A549 (cell line): Measurements from ENCODE around the gene USH1G. TPM values are rescaled to one million over a fixed set of nuclear protein-coding genes. Genes with fewer than 3 reads are reported as not detected.

Experiments
- ATAC-seq, 2 experiments: fragments of 200-7000 bp in 1 of 2; fragments of >200 bp in 1 of 2; cut with Nextera tagmentation in 1 of 2; cut with Tn5 transposase in 1 of 2; 3 replicates each; pipeline versions ENCODE4 v1.8.0 to v1.9.1; 2018 to 2020; ENCODE audit warnings: mild to moderate bottlenecking in 1 of 2, moderate library complexity in 1 of 2
- CTCF ChIA-PET: fragments of 300-600 bp; sonication (Branson Sonifier 250); formaldehyde crosslinking; extraction: SDS; loops from one replicate; lab custom pipeline; 2021; ENCODE audit warnings: antibody characterized with exemption, inconsistent platforms; lab: Yijun Ruan, JAX
- POLR2A ChIA-PET: fragments of 350-600 bp; formaldehyde crosslinking; extraction: SDS; loops from one replicate; lab custom pipeline; 2021; ENCODE audit warnings: antibody characterized with exemption, inconsistent platforms; lab: Yijun Ruan, JAX
- DNase-seq, 2 experiments: peaks; one replicate each; pipeline versions ENCODE4 v3.0.0 to v3.0.0-alpha.2; 2011 to 2016; ENCODE audit warnings: low read depth in 1 of 2, low spot score in 1 of 2
- FAIRE-seq: peaks from 2 replicates; lab custom pipeline; 2011; peaks lifted over from hg19 to GRCh38; lab: Jason Lieb, UNC
- H3K27ac ChIP-seq, 2 experiments: fragments of >200 bp; sonication (Bioruptor Twin); formaldehyde crosslinking; 3 replicates each; pipeline ENCODE4 v1.5.1; 2016 to 2017
- H3K4me1 ChIP-seq: fragments of >200 bp; sonication (Bioruptor Twin); formaldehyde crosslinking; 3 replicates; pipeline ENCODE4 v1.6.1; 2016
- H3K4me2 ChIP-seq: fragments of >200 bp; sonication (Bioruptor Twin); formaldehyde crosslinking; 3 replicates; pipeline ENCODE4 v1.6.1; 2016
- H3K4me3 ChIP-seq: fragments of >200 bp; sonication (Bioruptor Twin); formaldehyde crosslinking; 3 replicates; pipeline ENCODE4 v1.5.1; 2016
- H3K9me3 ChIP-seq: fragments of >200 bp; sonication (Bioruptor Twin); formaldehyde crosslinking; 3 replicates; pipeline ENCODE4 v1.6.1; 2016
- BHLHE40 ChIP-seq: IDR thresholded peaks from 2 replicates; pipeline ENCODE4 v1.6.1; 2012; ENCODE audit warnings: low read depth, low read length, inconsistent platforms
- CBX2 ChIP-seq: fragments of 200-600 bp; sonication (generic); IDR thresholded peaks from 2 replicates; pipeline ENCODE4 v1.6.1; 2016; ENCODE audit warnings: low read depth, mild to moderate bottlenecking, borderline replicate concordance
- CEBPB ChIP-seq, 2 experiments: fragments of >200 bp in 1 of 2; sonication (Bioruptor Twin) in 1 of 2; formaldehyde crosslinking in 1 of 2; IDR thresholded peaks; 2 replicates each; pipeline ENCODE4 v1.6.1; 2012 to 2016
- CHD2 ChIP-seq: fragments of 150-350 bp; IDR thresholded peaks from 2 replicates; pipeline ENCODE4 v1.6.1; 2014; ENCODE audit warnings: low read length; ENCODE audit not compliant: partially characterized antibody
- EHMT2 ChIP-seq: fragments of 200-600 bp; sonication (generic); IDR thresholded peaks from 2 replicates; pipeline ENCODE4 v1.6.1; 2016; ENCODE audit warnings: antibody characterized with exemption, low read depth, mild to moderate bottlenecking, moderate library complexity
- EP300 ChIP-seq, 2 experiments: fragments of >200 bp; sonication (Bioruptor Twin); formaldehyde crosslinking; IDR thresholded peaks; 2 replicates in 1 of 2; 3 replicates in 1 of 2; pipeline ENCODE4 v1.6.1; 2016 to 2017
- ESRRA ChIP-seq: fragments of 150-350 bp; IDR thresholded peaks from 2 replicates; pipeline ENCODE4 v1.6.1; 2014; ENCODE audit warnings: mild to moderate bottlenecking, low read length, borderline replicate concordance
- FOSB ChIP-seq: fragments of 250-450 bp; sonication (Bioruptor Pico); IDR thresholded peaks from 2 replicates; pipeline ENCODE4 v1.5.0; 2020; ENCODE audit warnings: mild to moderate bottlenecking, moderate library complexity
- FOSL2 ChIP-seq, 2 experiments: fragments of 450-650 bp in 1 of 2; fragments of >200 bp in 1 of 2; sonication (Bioruptor Twin) in 1 of 2; formaldehyde crosslinking; IDR thresholded peaks; 2 replicates each; pipeline versions ENCODE4 v1.5.0 to v1.6.1; 2016 to 2020; ENCODE audit warnings: mild to moderate bottlenecking in 1 of 2, moderate library complexity in 1 of 2
- FOXS1 ChIP-seq: fragments of 250-450 bp; sonication (Bioruptor Pico); IDR thresholded peaks from 2 replicates; pipeline ENCODE4 v1.5.0; 2020; ENCODE audit warnings: mild to moderate bottlenecking, moderate library complexity
- GATA3 ChIP-seq: IDR thresholded peaks from 2 replicates; pipeline ENCODE4 v1.6.1; 2012; ENCODE audit warnings: borderline replicate concordance
- HOXA7 ChIP-seq: fragments of 250-450 bp; sonication (Bioruptor Pico); IDR thresholded peaks from 2 replicates; pipeline ENCODE4 v1.5.0; 2020; ENCODE audit warnings: mild to moderate bottlenecking, moderate library complexity
- JUNB ChIP-seq: fragments of >200 bp; sonication (Bioruptor Twin); formaldehyde crosslinking; IDR thresholded peaks from 2 replicates; pipeline ENCODE4 v1.6.1; 2016
- KDM1A ChIP-seq: fragments of 200-600 bp; sonication (generic); IDR thresholded peaks from 2 replicates; pipeline ENCODE4 v1.6.1; 2016; ENCODE audit warnings: low read depth, mild to moderate bottlenecking
- NR3C1 ChIP-seq: fragments of >200 bp; sonication (Bioruptor Twin); formaldehyde crosslinking; IDR thresholded peaks from 3 replicates; pipeline ENCODE4 v1.6.1; 2017
- RAD21 ChIP-seq, 2 experiments: fragments of >200 bp in 1 of 2; sonication (Bioruptor Twin) in 1 of 2; formaldehyde crosslinking in 1 of 2; IDR thresholded peaks in 1 of 2; conservative IDR thresholded peaks in 1 of 2; 2 replicates in 1 of 2; 3 replicates in 1 of 2; pipeline ENCODE4 v1.6.1; 2012 to 2018; ENCODE audit warnings: inconsistent platforms in 1 of 2
- RNF2 ChIP-seq: fragments of 200-600 bp; sonication (generic); IDR thresholded peaks from 2 replicates; pipeline ENCODE4 v1.6.1; 2016; ENCODE audit warnings: low read depth, mild to moderate bottlenecking, antibody characterized with exemption, moderate library complexity, borderline replicate concordance
- SREBF2 ChIP-seq: fragments of 450-650 bp; IDR thresholded peaks from 2 replicates; pipeline ENCODE4 v1.6.1; 2014; ENCODE audit warnings: mild to moderate bottlenecking, moderate library complexity
- TFCP2L1 ChIP-seq: fragments of 250-450 bp; sonication (Bioruptor Pico); IDR thresholded peaks from 2 replicates; pipeline ENCODE4 v1.5.0; 2021; ENCODE audit warnings: mild to moderate bottlenecking
- ZFP36 ChIP-seq: fragments of 450-650 bp; IDR thresholded peaks from 2 replicates; pipeline ENCODE4 v1.6.1; 2014; ENCODE audit warnings: borderline replicate concordance; ENCODE audit not compliant: partially characterized antibody
- ZNF302 ChIP-seq: fragments of 250-450 bp; sonication (Bioruptor Pico); IDR thresholded peaks from 2 replicates; pipeline ENCODE4 v1.9.0; 2021; ENCODE audit warnings: inconsistent platforms, mild to moderate bottlenecking, moderate library complexity
- ZSCAN20 ChIP-seq: fragments of 250-450 bp; sonication (Bioruptor Pico); IDR thresholded peaks from 2 replicates; pipeline ENCODE4 v1.8.0; 2022; ENCODE audit warnings: mild to moderate bottlenecking, moderate library complexity
- WGBS: methylation state at CpG from one replicate; pipeline ENCODE4 v1.1.6; 2017; ENCODE audit errors: missing lambda C conversion rate; 5-methylcytosine and 5-hydroxymethylcytosine counted together
- polyA plus RNA-seq, 4 experiments: library from polyadenylated mRNA; depleted of rRNA in 3 of 4; stranded (reverse); fragments of >200 nt; fragmentation: RNase III in 1 of 4; extraction: RNeasy Plus Mini Kit Qiagen cat#74134 plus additional on column Dnase treatment in 1 of 4; gene quantifications; 2 replicates in 3 of 4; 3 replicates in 1 of 4; pipeline ENCODE4 v1.2.3, GENCODE V29; 2011 to 2017
- TF ChIP-seq, protein P1 (sequence below): fragments of 450-650 bp; IDR thresholded peaks from 2 replicates; pipeline ENCODE4 v1.6.1; 2014; ENCODE audit warnings: antibody characterized with exemption
- TF ChIP-seq, protein P2 (sequence below): fragments of 150-350 bp; IDR thresholded peaks from 2 replicates; pipeline ENCODE4 v1.6.1; 2014; ENCODE audit warnings: low read depth, mild to moderate bottlenecking, low read length
- TF ChIP-seq, protein P3 (sequence below): fragments of 200-600 bp; sonication (generic); IDR thresholded peaks from 2 replicates; pipeline ENCODE4 v1.6.1; 2016; ENCODE audit warnings: antibody characterized with exemption, mild to moderate bottlenecking, moderate library complexity

Gene USH1G
- polyA plus RNA-seq, 2 of the 4 experiments (the other 2 are of a cell fraction) = 0.09 to 0.12 TPM

- no peak for DNase-seq
- no peak overlapping the region for H3K27ac ChIP-seq
- H3K9me3 ChIP-seq = no peaks in the 10 kb centered on the region
- H3K4me1 ChIP-seq = peaks cover 26% of the 10 kb centered on the region
- ATAC-seq = no peak
- H3K4me2 ChIP-seq = no peak overlapping the region
- TF ChIP-seq TFCP2L1 (CRISPR knock-in tag) (no peak), ESRRA (no peak), ZNF302 (no peak), CHD2 (no peak), RNF2 (no peak), FOXS1 (CRISPR knock-in tag) (no peak), ZSCAN20 (CRISPR knock-in tag) (no peak), NR3C1 (no peak), JUNB (no peak), CBX2 (no peak), GATA3 (no peak), FOSL2 (IDR thresholded peaks at IDR 0.05) (no peak), FOSL2 (CRISPR knock-in tag; IDR thresholded peaks at IDR 0.05) (no peak)
- WGBS = 94% methylated on average over 24 of the region's 24 CpGs
- no peak overlapping the region for H3K4me3 ChIP-seq
- ChIA-PET POLR2A (no interaction called here), CTCF (interaction anchor here (0.9 to 42.3 kb wide), 4 partner anchors 5 to 319 kb away, joined by 3 to 1448 read pairs (median 726); partner anchors contain the start of genes HID1, MIF4GD, OTOP2 and OTOP3)
- FAIRE-seq = no peak
Observed at GRCh38 chr17:74952431-74953133, 29.5 kb upstream of the USH1G start.

- no peak overlapping the region for H3K4me2 ChIP-seq
- CTCF ChIA-PET = interaction anchor here (0.6 to 42.3 kb wide), 6 partner anchors 5 to 467 kb away, joined by 3 to 1448 read pairs (median 6); partner anchors contain the start of genes CDR2L, HID1, OTOP2 and OTOP3
- H3K27ac ChIP-seq = no peak overlapping the region
- POLR2A ChIA-PET = interaction anchor here (1.0 kb wide), 1 partner anchor 83 kb away, joined by 3 read pairs; no protein-coding TSS in a partner anchor
- H3K4me3 ChIP-seq = no peak overlapping the region
- H3K4me1 ChIP-seq = peaks cover 26% of the 10 kb centered on the region
- FAIRE-seq (no peak), ATAC-seq (no peak)
- whole genome bisulfite sequencing = 90% methylated on average over 25 of the region's 32 CpGs
- H3K9me3 ChIP-seq = no peaks in the 10 kb centered on the region
- TF ChIP-seq KDM1A (no peak), FOXS1 (CRISPR knock-in tag) (no peak), CBX2 (no peak), ZSCAN20 (CRISPR knock-in tag) (no peak), GATA3 (no peak), TFCP2L1 (CRISPR knock-in tag) (no peak), FOSB (CRISPR knock-in tag) (no peak), SREBF2 (no peak), EP300 (IDR thresholded peaks at IDR 0.05) (no peak), ZFP36 (no peak), BHLHE40 (no peak), HOXA7 (CRISPR knock-in tag) (no peak), FOSL2 (IDR thresholded peaks at IDR 0.05) (no peak), FOSL2 (CRISPR knock-in tag; IDR thresholded peaks at IDR 0.05) (no peak), CEBPB (IDR thresholded peaks at IDR 0.05) (no peak), EHMT2 (no peak), RNF2 (no peak), RAD21 (conservative IDR thresholded peaks at IDR 0.05 in 1 of 2, IDR thresholded peaks at IDR 0.05 in 1 of 2) (no peak)
- TF ChIP-seq, protein P1, sequence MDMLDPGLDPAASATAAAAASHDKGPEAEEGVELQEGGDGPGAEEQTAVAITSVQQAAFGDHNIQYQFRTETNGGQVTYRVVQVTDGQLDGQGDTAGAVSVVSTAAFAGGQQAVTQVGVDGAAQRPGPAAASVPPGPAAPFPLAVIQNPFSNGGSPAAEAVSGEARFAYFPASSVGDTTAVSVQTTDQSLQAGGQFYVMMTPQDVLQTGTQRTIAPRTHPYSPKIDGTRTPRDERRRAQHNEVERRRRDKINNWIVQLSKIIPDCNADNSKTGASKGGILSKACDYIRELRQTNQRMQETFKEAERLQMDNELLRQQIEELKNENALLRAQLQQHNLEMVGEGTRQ = no peak
- TF ChIP-seq, protein P2, sequence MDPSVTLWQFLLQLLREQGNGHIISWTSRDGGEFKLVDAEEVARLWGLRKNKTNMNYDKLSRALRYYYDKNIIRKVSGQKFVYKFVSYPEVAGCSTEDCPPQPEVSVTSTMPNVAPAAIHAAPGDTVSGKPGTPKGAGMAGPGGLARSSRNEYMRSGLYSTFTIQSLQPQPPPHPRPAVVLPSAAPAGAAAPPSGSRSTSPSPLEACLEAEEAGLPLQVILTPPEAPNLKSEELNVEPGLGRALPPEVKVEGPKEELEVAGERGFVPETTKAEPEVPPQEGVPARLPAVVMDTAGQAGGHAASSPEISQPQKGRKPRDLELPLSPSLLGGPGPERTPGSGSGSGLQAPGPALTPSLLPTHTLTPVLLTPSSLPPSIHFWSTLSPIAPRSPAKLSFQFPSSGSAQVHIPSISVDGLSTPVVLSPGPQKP = no peak
- TF ChIP-seq, protein P3, sequence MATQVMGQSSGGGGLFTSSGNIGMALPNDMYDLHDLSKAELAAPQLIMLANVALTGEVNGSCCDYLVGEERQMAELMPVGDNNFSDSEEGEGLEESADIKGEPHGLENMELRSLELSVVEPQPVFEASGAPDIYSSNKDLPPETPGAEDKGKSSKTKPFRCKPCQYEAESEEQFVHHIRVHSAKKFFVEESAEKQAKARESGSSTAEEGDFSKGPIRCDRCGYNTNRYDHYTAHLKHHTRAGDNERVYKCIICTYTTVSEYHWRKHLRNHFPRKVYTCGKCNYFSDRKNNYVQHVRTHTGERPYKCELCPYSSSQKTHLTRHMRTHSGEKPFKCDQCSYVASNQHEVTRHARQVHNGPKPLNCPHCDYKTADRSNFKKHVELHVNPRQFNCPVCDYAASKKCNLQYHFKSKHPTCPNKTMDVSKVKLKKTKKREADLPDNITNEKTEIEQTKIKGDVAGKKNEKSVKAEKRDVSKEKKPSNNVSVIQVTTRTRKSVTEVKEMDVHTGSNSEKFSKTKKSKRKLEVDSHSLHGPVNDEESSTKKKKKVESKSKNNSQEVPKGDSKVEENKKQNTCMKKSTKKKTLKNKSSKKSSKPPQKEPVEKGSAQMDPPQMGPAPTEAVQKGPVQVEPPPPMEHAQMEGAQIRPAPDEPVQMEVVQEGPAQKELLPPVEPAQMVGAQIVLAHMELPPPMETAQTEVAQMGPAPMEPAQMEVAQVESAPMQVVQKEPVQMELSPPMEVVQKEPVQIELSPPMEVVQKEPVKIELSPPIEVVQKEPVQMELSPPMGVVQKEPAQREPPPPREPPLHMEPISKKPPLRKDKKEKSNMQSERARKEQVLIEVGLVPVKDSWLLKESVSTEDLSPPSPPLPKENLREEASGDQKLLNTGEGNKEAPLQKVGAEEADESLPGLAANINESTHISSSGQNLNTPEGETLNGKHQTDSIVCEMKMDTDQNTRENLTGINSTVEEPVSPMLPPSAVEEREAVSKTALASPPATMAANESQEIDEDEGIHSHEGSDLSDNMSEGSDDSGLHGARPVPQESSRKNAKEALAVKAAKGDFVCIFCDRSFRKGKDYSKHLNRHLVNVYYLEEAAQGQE = no peak
- TF ChIP-seq, all 56 proteins: peak for 0
- no peak for DNase-seq
Observed at GRCh38 chr17:74951680-74952421, 28.8 kb upstream of the USH1G start.
